MCF 10A (cell line): Measurements from ENCODE around the gene PIK3R5. TPM values are rescaled to one million over a fixed set of nuclear protein-coding genes. Genes with fewer than 3 reads are reported as not detected.
"Not testable (repeated sequence)": the region's sequence is repeated elsewhere in the genome, so short reads cannot be mapped to it uniquely, and the experiment has no call there.

Source experiments
- BruUV-seq: library from RNA; stranded (reverse); fragments of 400-500 nt; replicated peaks from 2 replicates; lab custom pipeline; 2021; lab: Mats Ljungman, UMichigan
- CTCF ChIA-PET: fragments of 300-600 bp; sonication (Branson Sonifier 250); formaldehyde crosslinking; extraction: SDS; loops from one replicate; lab custom pipeline; 2021; ENCODE audit warnings: antibody characterized with exemption, inconsistent platforms; lab: Yijun Ruan, JAX
- POLR2A ChIA-PET: fragments of 300-600, 350-650 bp; sonication (Branson Sonifier 250); formaldehyde crosslinking; extraction: SDS; loops from one replicate; lab custom pipeline; 2020; ENCODE audit warnings: antibody characterized with exemption, inconsistent platforms; lab: Yijun Ruan, JAX
- DNase-seq: peaks from one replicate; pipeline ENCODE4 v3.0.0-alpha.2; 2018; ENCODE audit not compliant: unreplicated experiment
- H3K27ac Mint-ChIP-seq: one replicate; pipeline ENCODE4 v1.8.0; 2022; ENCODE audit warnings: mild to moderate bottlenecking, low read depth, mixed read lengths; ENCODE audit not compliant: unreplicated experiment
- H3K27me3 Mint-ChIP-seq: one replicate; pipeline ENCODE4 v1.8.0; 2022; ENCODE audit warnings: mixed read lengths; ENCODE audit not compliant: insufficient read depth, unreplicated experiment
- H3K36me3 Mint-ChIP-seq: one replicate; pipeline ENCODE4 v1.8.0; 2022; ENCODE audit warnings: mild to moderate bottlenecking, moderate library complexity, mixed read lengths; ENCODE audit not compliant: insufficient read depth, unreplicated experiment
- H3K4me1 Mint-ChIP-seq: one replicate; pipeline ENCODE4 v1.8.0; 2022; ENCODE audit warnings: mixed read lengths; ENCODE audit not compliant: insufficient read depth, unreplicated experiment
- H3K4me3 Mint-ChIP-seq: one replicate; pipeline ENCODE4 v1.8.0; 2022; ENCODE audit warnings: mild to moderate bottlenecking, moderate library complexity, mixed read lengths; ENCODE audit not compliant: unreplicated experiment
- H3K9me3 Mint-ChIP-seq: one replicate; pipeline ENCODE4 v1.8.0; 2022; ENCODE audit warnings: mixed read lengths; ENCODE audit not compliant: unreplicated experiment
- CTCF ChIP-seq: fragments of 200-600 bp; IDR thresholded peaks from one replicate; pipeline ENCODE4 v1.8.0; 2022; ENCODE audit warnings: antibody characterized with exemption, mild to moderate bottlenecking; ENCODE audit not compliant: unreplicated experiment
- intact Hi-C: fragments of 100-400 bp; cut with micrococcal nuclease; formaldehyde crosslinking; loops from 2 replicates; pipeline ENCODE4 v1.14.1; 2022
- total RNA-seq: library from RNA; stranded (reverse); gene quantifications from 2 replicates; pipeline ENCODE4 v1.2.3, GENCODE V29; 2022

PIK3R5 gene
- total RNA-seq, 1 experiment from 2014 or later: not detected

GRCh38 chr17:8985054-8985701 is 19.7 kb upstream of the PIK3R5 start:
- BruUV-seq: no TSS peak
- H3K4me1 Mint-ChIP-seq: no peaks in the 10 kb centered on the region
- intact Hi-C loops: no loop called here

GRCh38 chr17:8984225-8984624 is 18.7 kb upstream of the PIK3R5 start:
- H3K36me3 Mint-ChIP-seq, H3K4me1 Mint-ChIP-seq, POLR2A ChIA-PET, DNase-seq, H3K4me3 Mint-ChIP-seq, BruUV-seq, H3K27me3 Mint-ChIP-seq, H3K27ac Mint-ChIP-seq, intact Hi-C loops: not testable (repeated sequence)
- CTCF ChIA-PET: interaction anchor here (0.9 kb wide), 1 partner anchor 9 kb away, joined by 3 read pairs; no protein-coding TSS in a partner anchor
- H3K9me3 Mint-ChIP-seq: peaks cover 15% of the 10 kb centered on the region

More at GRCh38 chr17:8985054-8985701, 19.7 kb upstream of the PIK3R5 start:
- H3K27ac Mint-ChIP-seq: no peak overlapping the region
- no peaks in the 10 kb centered on the region for H3K27me3 Mint-ChIP-seq
- H3K36me3 Mint-ChIP-seq: no peaks in the 10 kb centered on the region
- ChIA-PET POLR2A (no interaction called here), CTCF (interaction anchor here (0.6 to 1.7 kb wide), 6 partner anchors 9 to 537 kb away, joined by 3 to 10 read pairs (median 4); no protein-coding TSS in a partner anchor)
- peaks cover 15% of the 10 kb centered on the region for H3K9me3 Mint-ChIP-seq
- no peak overlapping the region for H3K4me3 Mint-ChIP-seq
- DNase-seq: no peak
- no peak for TF ChIP-seq CTCF

- POLR2A ChIA-PET: interaction anchor here (0.6 kb wide), 1 partner anchor 187 kb away, joined by 5 read pairs; no protein-coding TSS in a partner anchor
- intact Hi-C loops: no loop called here
- Mint-ChIP-seq H3K9me3 (peaks cover 15% of the 10 kb centered on the region), H3K4me1 (no peaks in the 10 kb centered on the region), H3K4me3 (no peak overlapping the region), H3K27me3 (no peaks in the 10 kb centered on the region), H3K36me3 (no peaks in the 10 kb centered on the region), H3K27ac (no peak overlapping the region)
- CTCF ChIA-PET: interaction anchor here (0.7 to 1.7 kb wide), 2 partner anchors 12 to 17 kb away, joined by 3 to 6 read pairs; no protein-coding TSS in a partner anchor
- no peak for TF ChIP-seq CTCF
- BruUV-seq: no TSS peak
- no peak for DNase-seq
These were observed 15.9 kb upstream of the PIK3R5 start for GRCh38 chr17:8981443-8981842.

- peaks cover 8% of the 10 kb centered on the region for H3K9me3 Mint-ChIP-seq
- no peak for DNase-seq
- CTCF ChIA-PET: interaction anchor here (0.6 kb wide), 1 partner anchor 1651 kb away, joined by 4 read pairs; no protein-coding TSS in a partner anchor
- no peaks in the 10 kb centered on the region for H3K27me3 Mint-ChIP-seq
- TF ChIP-seq CTCF: no peak
- POLR2A ChIA-PET: no interaction called here
- no peak overlapping the region for H3K27ac Mint-ChIP-seq
- no peaks in the 10 kb centered on the region for H3K36me3 Mint-ChIP-seq
- intact Hi-C loops: no loop called here
- H3K4me1 Mint-ChIP-seq: no peaks in the 10 kb centered on the region
- no peak overlapping the region for H3K4me3 Mint-ChIP-seq
- BruUV-seq: no TSS peak
These were observed 14.2 kb upstream of the PIK3R5 start for GRCh38 chr17:8979715-8980114.
